ENCODE results near the gene CACNB3. TPM values are rescaled to one million over a fixed set of nuclear protein-coding genes. Genes with fewer than 3 reads are reported as not detected.

CACNB3 gene
- total and polyA plus RNA-seq, 2 of the 8 experiments (the other 6 are each of a cell fraction or from before 2014, with no cell fraction given): 12.5 to 16.0 TPM

GRCh38 chr12:48781750-48782456, 36.4 kb upstream of the CACNB3 start:
- H3K27ac ChIP-seq (ENCODE audit: low read depth, low read length): no peak overlapping the region
- CTCF ChIA-PET (ENCODE audit: partially characterized antibody): interaction anchor here (0.9 to 2.7 kb wide), 7 partner anchors 9 to 33 kb away, joined by 3 to 21 read pairs (median 3); no protein-coding TSS in a partner anchor

More at GRCh38 chr12:48781750-48782456, 36.4 kb upstream of the CACNB3 start:
- no peaks in the 10 kb centered on the region for H3K9me3 ChIP-seq (ENCODE audit: insufficient read depth in 2 of 2, low read depth in 1 of 2, low read length in 1 of 2)
- no peak overlapping the region for H3K4me3 ChIP-seq (ENCODE audit: extremely low read depth in 1 of 4, insufficient read depth in 2 of 4, low read depth in 3 of 4, low read length in 4 of 4)
- H3K79me1 ChIP-seq (ENCODE audit: low read depth, low read length): peaks cover 9% of the 10 kb centered on the region
- peaks cover 0 to 10% of the 10 kb centered on the region in 2 experiments; a peak in 2 of 4 replicates for H3K79me2 ChIP-seq (ENCODE audit: control insufficient read depth in 1 of 2, insufficient read depth in 2 of 2, low read length in 2 of 2)
- peaks cover 0 to 12% (median 9%) of the 10 kb centered on the region in 4 experiments; a peak in 6 of 7 replicates for H3K4me1 ChIP-seq (replicated peaks in 1 of 4; ENCODE audit: control insufficient read depth in 3 of 4, insufficient read depth in 4 of 4, low read length in 3 of 4)
- H3K18ac ChIP-seq (ENCODE audit: extremely low read depth, low read length): no peak overlapping the region
- no peaks in the 10 kb centered on the region for H3K23me2 ChIP-seq (ENCODE audit: low read depth, low read length)
- no peak for DNase-seq (ENCODE audit: low read depth in 1 of 2, low spot score in 2 of 2)
- no peak overlapping the region for H3K4ac ChIP-seq (replicated peaks; ENCODE audit: insufficient read length, low read depth, low read length)
- no peak overlapping the region for H2BK15ac ChIP-seq (ENCODE audit: low read length)
- H3K14ac ChIP-seq (ENCODE audit: insufficient read length): no peak overlapping the region
- H3K27me3 ChIP-seq (replicated peaks in 1 of 4; ENCODE audit: control insufficient read depth in 3 of 4, extremely low read depth in 1 of 4, insufficient read depth in 3 of 4, low read length in 3 of 4): no peaks in the 10 kb centered on the region
- no peak overlapping the region for H3K23ac ChIP-seq (ENCODE audit: insufficient read length)
- H2AK5ac ChIP-seq (ENCODE audit: low read depth, low read length): no peak overlapping the region
- H2BK20ac ChIP-seq (ENCODE audit: low read length): no peak overlapping the region
- TF ChIP-seq CHD1 (IDR thresholded peaks at IDR 0.05; ENCODE audit: low read depth, low read length): no peak
- no peak for TF ChIP-seq KDM1A (IDR thresholded peaks at IDR 0.05; ENCODE audit: borderline replicate concordance, low read length)
- no peak for TF ChIP-seq SIRT6 (IDR thresholded peaks at IDR 0.05; ENCODE audit: low read length)
- TF ChIP-seq SP2 (IDR thresholded peaks at IDR 0.05; ENCODE audit: low read length): no peak
- TF ChIP-seq ATF3 (IDR thresholded peaks at IDR 0.05; ENCODE audit: insufficient read depth, low read depth, low read length): no peak
- TF ChIP-seq SP1 (IDR thresholded peaks at IDR 0.05; ENCODE audit: low read depth, low read length): no peak
- no peak overlapping the region for H2BK12ac ChIP-seq (ENCODE audit: low read depth, low read length)
- no peak overlapping the region for H2BK5ac ChIP-seq (ENCODE audit: low read depth, low read length)
- POLR2A ChIA-PET (ENCODE audit: partially characterized antibody): interaction anchor here (0.8 to 3.0 kb wide), 4 partner anchors 8 to 59 kb away, joined by 3 to 12 read pairs (median 5); partner anchors contain the start of gene ADCY6
- no peak overlapping the region for H3K4me2 ChIP-seq (ENCODE audit: insufficient read depth in 1 of 2, low read depth in 2 of 2, low read length in 2 of 2)
- H3K36me3 ChIP-seq (ENCODE audit: control insufficient read depth in 2 of 4, insufficient read depth in 4 of 4, low read length in 3 of 4): peaks cover 0 to 7% (median 1%) of the 10 kb centered on the region in 4 experiments; a peak in 3 of 8 replicates
- no peak overlapping the region for H4K8ac ChIP-seq (ENCODE audit: extremely low read depth, insufficient read depth, low read length)
- no peak overlapping the region for H4K91ac ChIP-seq (replicated peaks; ENCODE audit: insufficient read length, low read length)
- H2BK120ac ChIP-seq (replicated peaks; ENCODE audit: low read depth, low read length): no peak overlapping the region
- no peak overlapping the region for H3K9ac ChIP-seq (replicated peaks in 1 of 4; ENCODE audit: extremely low read depth in 1 of 4, low read depth in 3 of 4, low read length in 3 of 4)
- no peak overlapping the region for H2AFZ ChIP-seq (ENCODE audit: low read length)
- H4K5ac ChIP-seq (ENCODE audit: insufficient read length, low read depth, low read length): no peak overlapping the region
- H3K56ac ChIP-seq (replicated peaks; ENCODE audit: insufficient read length, low read depth, low read length): no peak overlapping the region
- peaks cover 0 to 7% of the 10 kb centered on the region in 2 experiments for H4K20me1 ChIP-seq (replicated peaks in 1 of 2; ENCODE audit: control insufficient read depth in 1 of 2, insufficient read depth in 2 of 2, low read length in 2 of 2)
- WGBS, 2 experiments (ENCODE audit: extremely low coverage in 1 of 2, insufficient coverage in 1 of 2, insufficient read length in 1 of 2, insufficient replicate concordance in 2 of 2, low coverage in 1 of 2, low lambda C conversion rate in 2 of 2, missing lambda C conversion rate in 1 of 2): 89% methylated on average over 9 of the region's 9 CpGs; no CpG with 5 or more reads in 1 of the 2 experiments
- no peak for FAIRE-seq

Data from H1 (cell line).